Hypothalamus (tissue), 51 donors: Measurements from ENCODE around the gene ADGRF1.
"Not testable (repeated sequence)": the region's sequence is repeated elsewhere in the genome, so short reads cannot be mapped to it uniquely, and the experiment has no call there.

Experiments used
- DNase-seq, 51 donors: peaks; one replicate each; lab custom pipeline; 2025; lab: John Stamatoyannopoulos, UW

The ADGRF1 gene

GRCh38 chr6:47027315-47027714 is 14.8 kb downstream of the ADGRF1 start:
- DNase-seq: no peak

DNA sequence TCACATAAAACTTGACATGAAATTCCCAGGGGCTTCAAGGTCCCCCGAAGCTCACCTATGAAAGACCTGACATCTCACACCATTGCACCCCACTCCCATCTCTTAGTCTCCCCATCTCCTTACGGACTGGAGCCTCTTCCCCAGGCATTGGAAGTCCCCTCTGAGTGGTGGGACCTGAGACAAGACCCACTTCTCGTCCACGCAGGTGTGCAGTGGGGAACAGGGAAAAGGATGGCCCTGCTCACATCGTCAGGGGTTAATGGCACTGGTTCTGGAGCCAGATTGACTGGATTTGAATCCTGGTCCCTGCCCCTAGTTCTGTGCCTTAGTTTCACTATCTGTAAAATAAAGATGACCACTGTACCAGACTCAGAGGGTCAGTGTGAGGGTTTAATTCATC is 15.5 kb downstream of the ADGRF1 start:
- no peak for DNase-seq

DNA sequence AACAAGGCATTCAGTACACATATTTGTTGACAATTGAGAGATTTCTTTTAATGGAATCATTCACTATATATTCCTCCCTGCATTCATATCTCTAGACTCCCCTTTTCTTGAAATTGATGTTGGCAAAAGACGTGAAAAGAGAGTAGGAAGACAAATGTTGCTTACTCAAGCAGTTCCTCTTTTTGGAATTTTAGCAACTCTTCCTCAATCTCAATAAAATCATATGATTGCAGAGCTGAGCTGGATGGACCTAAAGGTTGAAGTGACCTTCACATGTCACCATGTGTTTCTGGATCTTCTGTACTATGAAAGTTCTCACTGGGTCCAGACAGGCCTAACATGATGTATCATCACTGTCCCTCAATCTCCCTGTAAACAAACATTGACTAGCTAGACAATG is 18.6 kb downstream of the ADGRF1 start:
- DNase-seq: no peak

GRCh38 chr6:47022191-47022590 is 19.9 kb downstream of the ADGRF1 start:
- DNase-seq: no peak

DNA sequence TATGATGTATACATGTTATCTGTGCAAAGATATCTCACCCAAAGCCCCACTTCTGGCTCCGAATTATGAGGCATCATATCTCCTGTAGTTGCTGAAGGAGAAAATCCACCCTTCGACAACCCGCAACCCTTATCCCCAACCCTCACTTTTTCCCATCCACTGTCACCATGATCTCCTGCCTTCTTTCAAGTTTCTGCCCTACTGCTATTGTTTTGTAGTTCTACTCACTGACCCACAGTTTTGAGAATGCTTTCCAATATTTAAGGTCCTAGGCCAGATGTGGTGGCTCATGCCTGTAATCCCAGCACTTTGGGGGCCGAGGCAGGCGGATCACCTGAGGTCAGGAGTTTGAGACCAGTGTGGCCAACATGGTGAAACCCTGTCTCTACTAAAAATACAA is 22.2 kb downstream of the ADGRF1 start:
- DNase-seq: no peak

DNA sequence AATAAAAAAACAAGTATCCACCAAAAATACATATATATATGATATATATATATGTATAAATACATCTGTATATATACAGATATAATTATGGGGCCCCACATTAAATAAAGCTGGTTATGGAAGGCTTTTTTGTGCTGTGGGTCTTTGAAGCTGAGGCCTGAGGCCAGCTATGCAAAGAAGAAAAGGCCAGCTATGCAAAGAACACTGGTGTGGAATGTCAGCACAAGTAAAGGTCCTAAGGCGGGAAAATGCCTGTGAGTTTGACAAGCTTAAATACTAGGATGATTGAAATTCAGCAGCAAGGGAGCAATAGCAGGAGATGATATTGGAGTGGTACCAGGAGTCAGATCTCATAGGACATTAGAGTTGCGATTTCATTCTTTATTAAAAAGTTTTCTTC is 25.2 kb downstream of the ADGRF1 start:
- DNase-seq: no peak

- peak in 1 of 51 donors; percentile 2 for DNase-seq
These were observed 25.9 kb downstream of the ADGRF1 start for GRCh38 chr6:47016261-47016660.

- no peak for DNase-seq
These were observed 27.7 kb downstream of the ADGRF1 start for GRCh38 chr6:47014401-47014800.

GRCh38 chr6:47009583-47009982 is 32.5 kb downstream of the ADGRF1 start:
- DNase-seq: peak in 1 of 51 donors; percentile 2

- DNase-seq: no peak
These were observed 33.8 kb downstream of the ADGRF1 start for GRCh38 chr6:47008397-47008763.

- no peak for DNase-seq
These were observed 34.3 kb downstream of the ADGRF1 start for GRCh38 chr6:47007657-47008396.

DNA sequence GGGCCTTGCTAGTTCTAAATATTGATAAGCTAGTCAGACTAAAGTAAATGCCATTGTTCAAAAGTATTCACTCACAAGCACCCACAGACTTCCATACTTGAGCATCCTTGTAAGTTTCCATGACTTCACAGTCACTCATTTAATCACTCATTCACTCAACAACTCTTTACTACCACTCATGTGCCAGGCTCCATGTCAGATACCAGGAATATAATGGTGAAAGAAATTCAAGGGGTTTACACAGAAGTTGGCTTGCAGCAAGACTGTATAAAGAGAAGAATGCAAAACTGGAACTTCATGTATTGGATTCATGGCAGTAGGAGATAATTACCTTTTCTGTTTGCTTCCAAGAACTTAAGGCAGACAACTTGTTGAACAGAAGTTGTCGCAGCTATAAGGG is 36.6 kb downstream of the ADGRF1 start:
- DNase-seq: no peak

GRCh38 chr6:47004463-47004862 is 37.7 kb downstream of the ADGRF1 start:
- DNase-seq: no peak

- no peak for DNase-seq
These were observed 41.3 kb downstream of the ADGRF1 start for GRCh38 chr6:47000842-47001241.

DNA sequence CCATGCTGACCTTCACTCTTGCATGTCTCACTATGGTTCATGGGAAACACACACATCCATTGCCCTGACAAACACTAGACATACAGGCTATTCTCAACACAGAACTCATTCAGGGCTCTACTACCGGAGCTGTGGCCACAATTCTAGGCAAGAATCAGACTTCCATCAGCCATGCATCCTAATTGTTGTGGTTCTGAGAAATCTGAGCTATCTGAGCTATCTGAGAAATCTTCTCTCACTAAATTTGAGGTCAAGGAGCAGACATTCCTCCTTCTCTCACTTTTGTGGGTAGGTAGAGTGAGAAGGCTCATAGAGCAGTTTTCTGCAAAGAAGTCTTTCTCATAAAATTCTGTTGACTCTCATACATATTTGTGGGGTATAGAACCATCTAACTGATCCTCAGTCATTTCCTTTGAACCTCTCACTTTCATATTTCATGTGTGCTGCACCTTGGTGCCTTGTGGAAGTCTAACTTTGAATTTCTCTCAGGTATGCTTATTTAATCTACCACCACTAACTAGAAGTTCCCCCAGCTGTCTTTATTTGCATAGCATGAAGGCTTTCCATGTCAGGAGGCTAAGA is 43.6 kb downstream of the ADGRF1 start:
- no peak for DNase-seq

DNA sequence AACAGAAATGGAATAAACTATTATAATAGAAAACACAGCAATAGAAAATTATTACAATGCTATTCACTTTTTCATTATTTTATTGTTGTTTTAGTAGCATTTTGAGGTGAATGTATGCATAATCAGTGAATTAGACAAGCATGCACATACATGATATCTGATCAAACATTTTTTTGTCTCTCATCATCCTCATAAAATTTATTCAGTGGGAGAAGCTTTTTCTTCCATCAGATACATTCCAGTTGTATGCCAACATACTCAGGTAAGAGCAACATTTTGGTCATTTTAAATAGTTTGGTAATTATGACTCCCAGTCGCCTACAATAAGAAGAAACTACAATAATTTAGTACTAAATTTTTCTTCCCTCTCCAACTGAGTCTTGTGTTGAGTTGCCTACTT is 44.5 kb downstream of the ADGRF1 start:
- DNase-seq: no peak

DNA sequence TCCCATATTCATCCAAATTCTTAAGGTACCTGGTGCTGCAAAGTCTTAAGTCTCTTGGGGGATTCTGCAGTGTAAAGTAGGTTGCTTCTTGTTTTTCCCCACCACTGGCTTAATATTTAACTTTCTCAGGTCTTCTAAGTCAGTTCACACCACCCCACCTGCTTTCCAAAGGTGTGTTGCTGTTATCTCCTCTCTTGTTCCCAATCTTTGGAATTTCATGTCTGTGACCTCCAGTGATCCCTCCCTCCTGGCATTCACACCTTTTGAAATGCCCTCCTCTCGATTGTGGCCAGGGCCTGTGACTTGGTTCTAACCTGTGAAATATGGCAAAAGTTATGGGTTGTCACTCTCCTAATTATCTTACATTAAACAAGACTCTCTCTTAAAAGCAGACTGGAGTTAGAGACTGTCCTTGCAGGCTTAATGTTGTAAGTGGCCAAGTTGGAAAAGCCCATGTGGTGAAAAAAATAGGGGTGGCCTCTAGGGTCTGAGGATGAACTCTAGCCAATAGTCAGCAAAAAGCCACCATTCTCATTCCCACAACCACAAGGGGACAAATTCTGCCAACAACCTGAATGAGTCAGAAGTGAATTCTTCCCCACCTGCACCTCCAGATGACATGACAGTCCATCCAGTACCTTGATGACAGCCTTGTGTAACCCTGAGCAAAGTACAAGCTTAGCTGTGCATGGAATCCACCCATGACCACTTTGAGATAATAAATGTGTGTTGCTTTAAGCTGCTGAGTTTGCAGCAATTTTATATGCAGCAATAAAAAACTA is 45.1 kb downstream of the ADGRF1 start:
- DNase-seq: no peak

GRCh38 chr6:46994933-46995332 is 47.2 kb downstream of the ADGRF1 start:
- no peak for DNase-seq

- no peak for DNase-seq
These were observed 48.3 kb downstream of the ADGRF1 start for GRCh38 chr6:46993846-46994245.

DNA sequence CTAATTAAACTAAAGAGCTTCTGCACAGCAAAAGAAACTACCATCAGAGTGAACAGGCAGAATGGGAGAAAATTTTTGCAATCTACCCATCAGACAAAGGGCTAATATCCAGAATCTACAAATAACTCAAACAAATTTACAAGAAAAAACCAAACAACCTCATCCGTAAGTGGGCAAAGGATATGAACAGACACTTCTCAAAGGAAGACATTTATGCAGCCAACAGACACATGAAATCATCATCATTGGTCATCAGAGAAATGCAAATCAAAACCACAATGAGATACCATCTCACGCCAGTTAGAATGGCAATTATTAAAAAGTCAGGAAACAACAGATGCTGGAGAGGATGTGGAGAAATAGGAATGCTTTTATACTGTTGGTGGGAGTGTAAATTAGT is 49.7 kb downstream of the ADGRF1 start:
- not testable (repeated sequence) for DNase-seq

GRCh38 chr6:46990818-46991510 is 51.2 kb downstream of the ADGRF1 start:
- peak in 1 of 51 donors; percentile 17 for DNase-seq
